Neuronal stem cell (in vitro differentiated cells): Measurements from ENCODE around the gene YBX2.

Source experiments
- DNase-seq: peaks from one replicate; pipeline ENCODE4 v3.0.0-alpha.2; 2013; ENCODE audit warnings: low spot score
- H2AFZ ChIP-seq: one replicate; pipeline ENCODE4 v1.6.1; 2013; ENCODE audit warnings: mild to moderate bottlenecking, low read length, inconsistent platforms
- H2AK5ac ChIP-seq: 2 replicates; pipeline ENCODE4 v1.6.1; 2013; ENCODE audit warnings: low read depth, mild to moderate bottlenecking, inconsistent platforms, low read length, moderate library complexity, mixed read lengths
- H2BK120ac ChIP-seq: 2 replicates; pipeline ENCODE4 v1.6.1; 2013; ENCODE audit warnings: low read depth, mild to moderate bottlenecking, inconsistent platforms, low read length, moderate library complexity, mixed read lengths
- H2BK12ac ChIP-seq: one replicate; pipeline ENCODE4 v1.6.1; 2013; ENCODE audit warnings: low read length, inconsistent platforms
- H2BK15ac ChIP-seq: 2 replicates; pipeline ENCODE4 v1.6.1; 2013; ENCODE audit warnings: mild to moderate bottlenecking, low read length, inconsistent platforms, mixed read lengths
- H2BK5ac ChIP-seq: one replicate; pipeline ENCODE4 v1.6.1; 2013; ENCODE audit warnings: inconsistent platforms, mild to moderate bottlenecking, low read length, moderate library complexity
- H3K14ac ChIP-seq: one replicate; pipeline ENCODE4 v1.6.1; 2013; ENCODE audit warnings: low read length, inconsistent platforms
- H3K18ac ChIP-seq: 2 replicates; pipeline ENCODE4 v1.6.1; 2013; ENCODE audit warnings: low read length, inconsistent platforms
- H3K23ac ChIP-seq: 2 replicates; pipeline ENCODE4 v1.6.1; 2013; ENCODE audit warnings: low read depth, mild to moderate bottlenecking, mixed read lengths, low read length, inconsistent platforms; ENCODE audit not compliant: poor library complexity
- H3K27ac ChIP-seq: replicated peaks from 3 replicates; pipeline ENCODE4 v1.5.1; 2013; ENCODE audit warnings: low read length, inconsistent platforms
- H3K27me3 ChIP-seq, 3 experiments: 2 replicates each; pipeline ENCODE4 v1.6.1; 2013; ENCODE audit warnings: low read length in 3 of 3, mild to moderate bottlenecking in 2 of 3, inconsistent platforms in 1 of 3, low read depth in 1 of 3, mixed read lengths in 1 of 3, moderate library complexity in 1 of 3; ENCODE audit not compliant: control insufficient read depth in 3 of 3, insufficient read depth in 3 of 3
- H3K36me3 ChIP-seq, 2 donors: replicated peaks in 1 of 2; 2 replicates each; pipeline ENCODE4 v1.6.1; 2013; ENCODE audit warnings: low read length in 2 of 2; ENCODE audit not compliant: control insufficient read depth in 2 of 2, insufficient read depth in 2 of 2
- H3K4ac ChIP-seq: 2 replicates; pipeline ENCODE4 v1.6.1; 2013; ENCODE audit warnings: inconsistent platforms, mild to moderate bottlenecking, low read length, moderate library complexity
- H3K4me1 ChIP-seq, 2 donors: 1 replicate in 1 of 2; 2 replicates in 1 of 2; pipeline ENCODE4 v1.6.1; 2013; ENCODE audit warnings: low read length in 2 of 2, low read depth in 1 of 2; ENCODE audit not compliant: control insufficient read depth in 2 of 2, insufficient read depth in 1 of 2
- H3K4me2 ChIP-seq: one replicate; pipeline ENCODE4 v1.6.1; 2013; ENCODE audit warnings: mild to moderate bottlenecking, low read length, inconsistent platforms; ENCODE audit not compliant: insufficient read depth, poor library complexity, severe bottlenecking
- H3K4me3 ChIP-seq, 2 donors: 2 replicates each; pipeline ENCODE4 v1.5.1; 2013; ENCODE audit warnings: low read length in 2 of 2, mild to moderate bottlenecking in 2 of 2, inconsistent platforms in 1 of 2, moderate library complexity in 1 of 2
- H3K79me1 ChIP-seq: one replicate; pipeline ENCODE4 v1.6.1; 2013; ENCODE audit warnings: low read depth, mild to moderate bottlenecking, inconsistent platforms, low read length, moderate library complexity
- H3K9ac ChIP-seq: one replicate; pipeline ENCODE4 v1.6.1; 2013; ENCODE audit warnings: mild to moderate bottlenecking, low read depth, low read length, inconsistent platforms; ENCODE audit not compliant: poor library complexity
- H3K9me3 ChIP-seq, 2 donors: replicated peaks in 1 of 2; 2 replicates each; pipeline versions ENCODE3 to v1.6.1; 2013; ENCODE audit warnings: low read length in 2 of 2, mild to moderate bottlenecking in 2 of 2, inconsistent platforms in 1 of 2, low read depth in 1 of 2, mixed read lengths in 1 of 2, moderate library complexity in 1 of 2; ENCODE audit not compliant: control insufficient read depth in 2 of 2, insufficient read depth in 1 of 2
- H4K8ac ChIP-seq: one replicate; pipeline ENCODE4 v1.6.1; 2013; ENCODE audit warnings: low read depth, mild to moderate bottlenecking, inconsistent platforms, low read length, moderate library complexity
- H4K91ac ChIP-seq: one replicate; pipeline ENCODE4 v1.6.1; 2013; ENCODE audit warnings: low read length, low read depth, mild to moderate bottlenecking, inconsistent platforms; ENCODE audit not compliant: poor library complexity
- WGBS, 2 donors: extraction: QIAGEN DNeasy Blood & Tissue Kit; methylation state at CpG; one replicate each; pipeline ENCODE4 v1.1.7; 2013; ENCODE audit warnings: missing lambda C conversion rate in 2 of 2, mixed read lengths in 1 of 2; ENCODE audit not compliant: insufficient read length in 2 of 2, insufficient replicate concordance in 1 of 2; ENCODE audit errors: extremely low coverage in 2 of 2; 5-methylcytosine and 5-hydroxymethylcytosine counted together

Gene YBX2

DNA sequence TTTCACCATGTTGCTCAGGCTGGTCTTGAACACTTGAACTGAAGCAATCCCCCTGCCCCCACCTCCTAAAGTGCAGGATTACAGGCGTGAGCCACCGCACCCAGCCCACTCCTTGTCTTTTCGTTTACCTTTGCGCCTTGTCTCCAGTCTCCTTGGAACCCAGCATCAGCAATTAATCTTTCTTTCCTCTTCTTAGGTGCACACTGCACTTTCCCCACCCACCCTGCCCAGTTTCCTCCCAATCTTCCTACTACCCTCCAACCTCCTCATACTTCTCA is 30.7 kb downstream of the YBX2 start:
- H2BK120ac ChIP-seq, result no peak overlapping the region
- H4K91ac ChIP-seq, result no peak overlapping the region
- H3K18ac ChIP-seq, result no peak overlapping the region
- no peak overlapping the region for H3K27ac ChIP-seq
- H3K4ac ChIP-seq, result no peak overlapping the region
- peaks cover 20 to 45% (median 44%) of the 10 kb centered on the region in 3 experiments for H3K27me3 ChIP-seq
- no peak overlapping the region for H3K14ac ChIP-seq
- no peak for DNase-seq
- H2BK15ac ChIP-seq, result peak overlapping the region; percentile 35
- no CpG with 5 or more reads among the region's 4 CpGs for WGBS, 2 donors
- no peak overlapping the region for H2BK5ac ChIP-seq
- H3K9me3 ChIP-seq, result peaks cover 0 to 1% of the 10 kb centered on the region in 2 donors
- H3K79me1 ChIP-seq, result peaks cover 3% of the 10 kb centered on the region
- H4K8ac ChIP-seq, result no peak overlapping the region
- H2AFZ ChIP-seq, result peak overlapping the region; percentile 55
- peaks cover 7 to 11% of the 10 kb centered on the region in 2 donors for H3K4me1 ChIP-seq
- no peak overlapping the region for H2AK5ac ChIP-seq
- H2BK12ac ChIP-seq, result no peak overlapping the region
- no peak overlapping the region for H3K4me3 ChIP-seq
- no peak overlapping the region for H3K4me2 ChIP-seq
- no peak overlapping the region for H3K9ac ChIP-seq
- H3K36me3 ChIP-seq, result peaks cover 8 to 21% of the 10 kb centered on the region in 2 donors
- no peak overlapping the region for H3K23ac ChIP-seq

DNA sequence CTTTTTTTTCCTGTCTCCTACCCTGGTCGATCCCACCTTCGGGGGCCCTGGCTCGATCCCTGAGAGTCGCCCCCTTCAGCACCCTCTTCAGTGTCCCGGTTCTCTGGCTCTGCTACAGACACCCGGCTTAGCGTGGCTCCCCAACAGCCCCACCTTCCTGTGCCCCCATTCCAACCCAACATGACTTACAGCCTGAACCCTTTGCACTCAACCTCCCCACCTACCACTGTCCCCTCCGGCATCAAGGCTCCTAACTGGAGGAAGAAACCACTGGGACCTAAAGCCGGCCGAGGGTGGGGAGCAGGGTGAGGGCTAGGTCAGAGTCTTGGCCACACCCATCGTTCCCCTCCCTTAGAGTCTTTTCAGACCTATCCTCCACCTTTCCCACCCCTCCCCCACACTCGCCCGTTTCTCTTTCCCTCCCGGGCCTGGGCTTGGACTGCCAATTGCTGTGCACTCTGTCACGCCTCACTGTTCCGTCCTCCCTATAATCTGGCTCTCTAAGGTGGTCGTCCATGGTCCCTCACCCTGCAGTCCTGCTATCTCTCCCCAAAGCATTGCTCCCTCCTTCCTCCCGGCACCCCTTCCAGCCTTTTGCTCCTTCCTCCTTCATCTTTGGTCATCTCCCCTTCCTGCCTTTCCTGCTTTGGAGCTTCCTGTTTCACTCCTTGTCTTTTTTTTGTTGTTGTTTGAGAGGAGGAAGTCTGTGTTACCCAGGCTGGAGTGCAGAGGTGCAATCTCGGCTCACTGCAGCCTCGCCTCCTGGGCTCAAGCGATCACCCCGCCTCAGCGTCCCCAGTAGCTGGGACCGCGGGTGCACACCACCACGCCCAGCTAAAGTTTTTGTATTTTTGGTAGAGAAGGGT is 31.3 kb downstream of the YBX2 start:
- Histone ChIP-seq H3K4ac (no peak overlapping the region), H3K36me3 (peaks cover 11 to 27% of the 10 kb centered on the region in 2 donors), H4K91ac (no peak overlapping the region), H3K79me1 (peaks cover 3% of the 10 kb centered on the region), H3K14ac (peak overlapping the region; percentile 21), H3K4me2 (peak overlapping the region; percentile 34), H2BK15ac (peak overlapping the region; percentile 35), H2BK12ac (no peak overlapping the region), H2BK5ac (peak overlapping the region; percentile 90), H3K23ac (peak overlapping the region; percentile 3), H3K4me1 (peaks cover 7 to 11% of the 10 kb centered on the region in 2 donors), H3K9me3 (peaks cover 0 to 1% of the 10 kb centered on the region in 2 donors), H3K27me3 (peaks cover 20 to 45% (median 44%) of the 10 kb centered on the region in 3 experiments), H3K18ac (peak overlapping the region; percentile 11), H2AFZ (peak overlapping the region; percentile 55), H2BK120ac (no peak overlapping the region), H2AK5ac (peak overlapping the region; percentile 96), H3K27ac (no peak overlapping the region), H4K8ac (no peak overlapping the region), H3K4me3 (peak overlapping the region in 1 of 2 donors; percentile 50), H3K9ac (no peak overlapping the region)
- DNase-seq, result no peak
- WGBS, 2 donors, result no CpG with 5 or more reads among the region's 26 CpGs

- peaks cover 0 to 1% of the 10 kb centered on the region in 2 donors for H3K9me3 ChIP-seq
- no peak for DNase-seq
- no peak within 1 kb of the TSS for H4K91ac ChIP-seq
- peak within 1 kb of the TSS; percentile 30 for H2BK12ac ChIP-seq
- peak within 1 kb of the TSS; percentile 55 for H2AFZ ChIP-seq
- H2BK120ac ChIP-seq, result no peak within 1 kb of the TSS
- peaks cover 20 to 45% (median 44%) of the 10 kb centered on the region in 3 experiments for H3K27me3 ChIP-seq
- H2BK5ac ChIP-seq, result peak within 1 kb of the TSS; percentile 90
- peaks cover 3% of the 10 kb centered on the region for H3K79me1 ChIP-seq
- H3K4me3 ChIP-seq, result peak within 1 kb of the TSS in 1 of 2 donors; percentile 73
- WGBS, 2 donors, result no CpG with 5 or more reads among the region's 64 CpGs
- peak within 1 kb of the TSS; percentile 94 for H2BK15ac ChIP-seq
- peak within 1 kb of the TSS; percentile 89 for H3K14ac ChIP-seq
- peak within 1 kb of the TSS; percentile 53 for H3K4ac ChIP-seq
- peak within 1 kb of the TSS; percentile 96 for H2AK5ac ChIP-seq
- peak within 1 kb of the TSS; percentile 92 for H3K18ac ChIP-seq
- peaks cover 7 to 11% of the 10 kb centered on the region in 2 donors for H3K4me1 ChIP-seq
- no peak within 1 kb of the TSS for H3K27ac ChIP-seq
- peak within 1 kb of the TSS; percentile 100 for H3K23ac ChIP-seq
- H3K4me2 ChIP-seq, result peak within 1 kb of the TSS; percentile 89
- H3K36me3 ChIP-seq, result peaks cover 13 to 34% of the 10 kb centered on the region in 2 donors
- H4K8ac ChIP-seq, result no peak within 1 kb of the TSS
- H3K9ac ChIP-seq, result peak within 1 kb of the TSS; percentile 60
Measured at GRCh38 chr17:7262192-7262934, 32.1 kb downstream of the YBX2 start, which contains the start of gene CLDN7. CLDN7 (minus strand) TSS chr17:7262478; CDS start chr17:7262043, 435 bp downstream.
